ENCODE data around the gene TMED7.
A peak's percentile ranks its signal among the peaks of the same experiment; 100 is the strongest.

TMED7 gene

DNA sequence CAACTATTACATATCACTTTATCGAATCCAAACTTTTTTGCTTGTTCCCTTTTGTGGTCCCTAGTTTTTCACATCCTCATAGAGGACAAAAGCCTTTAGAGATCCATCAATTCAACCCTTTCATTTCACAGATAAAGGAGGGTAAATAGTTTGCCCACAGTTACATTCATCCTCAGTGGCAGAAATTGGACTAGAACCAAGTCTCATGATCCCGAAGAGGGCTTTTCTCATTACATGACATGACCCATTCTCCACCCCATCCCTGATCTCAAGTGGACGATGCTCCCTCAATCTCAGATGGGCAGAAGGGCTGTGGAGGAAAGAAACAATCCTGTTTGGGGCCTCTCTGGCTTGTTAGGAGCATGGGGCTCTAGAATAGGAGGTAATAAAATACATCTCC, 46.6 kb downstream of the TMED7 start:
- DNase-seq: peak; percentile 20

DNA sequence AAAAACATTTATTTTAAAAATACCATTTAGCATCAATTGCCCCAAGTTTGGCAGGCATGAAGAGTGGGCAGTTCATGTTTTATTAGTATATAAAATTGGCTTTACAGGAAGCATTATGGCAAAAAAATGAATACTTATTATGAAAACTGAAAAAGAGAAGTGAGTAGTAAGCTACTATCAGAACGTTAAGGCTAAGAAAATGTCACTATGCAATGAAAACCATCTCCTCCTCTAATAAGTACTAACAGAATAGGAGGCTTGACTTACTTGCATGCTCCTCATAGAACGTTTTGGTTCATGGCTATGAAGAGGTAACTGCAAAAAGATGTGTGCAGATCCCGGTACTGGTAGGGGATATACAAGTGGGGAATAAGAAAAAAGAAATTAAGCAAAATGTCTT, 47.2 kb downstream of the TMED7 start:
- no peak for DNase-seq

DNA sequence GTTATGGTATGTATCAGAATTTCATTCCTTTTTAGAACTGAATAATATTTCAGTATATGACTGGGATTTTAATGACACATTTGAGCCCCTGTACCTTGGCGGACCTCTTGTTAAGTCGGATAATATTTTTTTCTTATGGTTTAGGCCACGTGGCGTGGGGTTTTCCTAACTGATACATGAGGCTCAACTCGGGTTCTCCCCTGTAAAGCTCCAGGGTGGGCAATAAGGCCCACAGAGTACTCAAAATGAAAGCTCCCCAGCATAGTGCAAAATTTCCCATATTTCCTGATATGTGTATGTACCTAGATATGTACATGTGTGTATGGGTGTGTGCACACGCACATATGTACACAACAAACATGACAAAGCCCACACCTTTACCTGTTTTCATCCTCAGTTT, 48.1 kb downstream of the TMED7 start:
- DNase-seq: no peak

DNA sequence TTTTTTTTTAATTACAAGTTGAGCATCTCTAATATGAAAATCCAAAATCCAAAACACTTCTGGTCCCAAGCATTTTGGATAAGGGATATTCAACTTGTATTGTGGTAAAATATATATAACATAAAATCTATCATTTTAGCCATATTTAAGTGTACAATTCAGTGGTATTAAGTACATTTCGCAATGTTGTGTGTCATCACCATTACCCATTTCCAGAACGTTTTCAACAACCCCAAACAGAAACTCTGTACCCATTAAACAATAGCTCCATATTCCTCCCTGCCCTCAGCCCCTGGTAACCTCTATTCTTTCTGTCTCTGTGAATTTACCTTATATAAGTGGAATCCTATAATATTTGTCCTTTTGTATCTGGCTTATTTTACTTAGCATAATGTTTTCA, 48.5 kb downstream of the TMED7 start:
- DNase-seq: no peak

DNA sequence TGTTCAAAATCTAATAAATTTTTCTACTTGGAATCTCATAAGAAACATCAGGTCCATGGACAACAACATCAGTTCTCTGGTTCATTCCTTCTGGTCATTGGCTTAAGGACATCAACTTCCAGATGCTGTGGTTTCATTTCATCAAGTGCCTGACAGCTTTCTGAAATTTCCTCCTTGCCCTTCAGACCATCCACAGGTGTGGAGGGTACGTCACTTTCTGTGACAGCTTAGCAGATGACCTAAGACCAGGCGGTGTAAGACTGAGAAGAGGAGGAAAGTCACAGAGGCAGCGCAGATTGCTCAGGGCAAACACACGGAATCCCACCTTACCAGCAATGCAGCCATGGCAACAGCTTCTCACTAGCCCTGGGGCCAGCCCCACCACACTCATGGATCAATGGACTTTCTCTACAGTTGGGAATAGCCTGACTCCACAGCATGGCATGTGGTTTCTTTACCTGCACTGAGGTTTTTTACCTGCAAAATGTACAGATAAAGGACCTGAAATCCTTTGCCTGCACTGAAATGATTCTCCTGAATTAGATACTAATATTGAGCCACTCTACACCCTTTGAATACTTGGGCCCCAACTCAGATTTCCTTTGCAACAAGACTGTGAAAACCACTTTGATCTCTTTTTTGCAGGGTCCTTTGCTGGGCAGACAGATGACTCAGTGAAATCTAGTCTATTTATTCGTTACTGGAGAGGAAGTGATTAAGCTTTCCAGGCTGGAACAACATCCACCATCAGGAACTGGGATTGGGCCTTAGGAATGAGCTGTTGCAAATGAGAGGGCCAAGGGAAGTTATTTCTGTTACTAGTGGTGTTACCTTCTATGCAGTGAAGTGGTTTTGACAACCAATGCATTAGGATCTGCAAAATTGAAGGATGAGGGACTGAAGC, 50.4 kb downstream of the TMED7 start:
- DNase-seq: no peak

DNA sequence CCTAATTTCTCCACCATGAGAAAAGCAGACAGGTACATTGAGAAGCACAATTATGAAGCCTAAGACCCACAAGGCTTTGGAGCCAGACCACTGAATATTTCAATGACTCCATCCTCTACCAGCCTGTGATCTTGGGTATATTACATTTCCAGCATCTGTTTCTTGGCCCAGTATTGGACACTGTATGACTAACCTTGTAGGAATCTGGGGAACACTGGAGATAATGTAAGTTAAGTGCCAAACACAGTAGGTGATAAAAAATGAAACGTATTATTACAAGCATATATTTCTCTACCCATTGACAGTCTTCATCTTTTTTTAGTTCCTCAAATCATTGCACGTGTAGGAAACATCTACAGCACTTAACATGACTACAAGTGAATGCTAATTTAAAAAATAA, 52.7 kb downstream of the TMED7 start:
- peak; percentile 41 for DNase-seq

DNA sequence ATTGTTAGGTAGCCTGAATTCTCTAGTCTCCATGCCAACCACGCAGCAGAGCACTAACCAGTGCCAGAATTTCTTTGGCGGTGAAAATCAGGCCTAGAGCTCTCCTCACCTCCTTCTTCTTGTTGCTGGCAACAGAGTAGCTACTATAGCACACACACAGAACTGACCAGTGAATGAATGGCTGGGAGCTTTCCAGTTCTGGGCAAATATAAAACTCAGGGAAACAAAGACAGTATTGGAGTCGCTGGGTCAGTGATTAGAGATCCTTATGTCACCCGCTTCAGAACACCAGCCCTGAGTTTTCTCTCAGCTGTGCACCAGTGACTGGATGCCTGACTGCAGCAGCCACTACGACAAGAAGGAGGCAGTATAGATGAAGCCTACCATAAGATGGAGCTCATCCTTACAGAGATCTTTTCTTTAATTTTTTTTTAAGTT, 54.4 kb downstream of the TMED7 start:
- no peak for DNase-seq

DNA sequence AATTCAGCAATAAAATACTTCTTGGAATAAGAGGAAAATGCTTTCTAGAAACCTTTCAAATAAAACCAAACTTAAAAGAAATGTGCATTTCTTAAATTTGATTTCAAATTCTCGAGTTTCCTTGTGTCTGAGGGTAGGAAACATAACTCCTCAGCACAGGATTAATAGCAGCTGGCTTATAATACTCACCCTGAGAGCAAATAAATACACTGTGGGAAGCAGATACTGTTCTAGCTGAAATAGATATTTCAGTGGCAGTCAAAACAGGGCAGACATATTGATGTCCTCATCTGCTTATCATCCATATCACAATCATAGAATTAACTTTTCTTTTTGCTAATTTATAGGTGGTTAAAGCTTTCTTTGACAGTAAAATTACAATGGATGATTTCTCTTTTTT, 57.2 kb downstream of the TMED7 start:
- no peak for DNase-seq

DNA sequence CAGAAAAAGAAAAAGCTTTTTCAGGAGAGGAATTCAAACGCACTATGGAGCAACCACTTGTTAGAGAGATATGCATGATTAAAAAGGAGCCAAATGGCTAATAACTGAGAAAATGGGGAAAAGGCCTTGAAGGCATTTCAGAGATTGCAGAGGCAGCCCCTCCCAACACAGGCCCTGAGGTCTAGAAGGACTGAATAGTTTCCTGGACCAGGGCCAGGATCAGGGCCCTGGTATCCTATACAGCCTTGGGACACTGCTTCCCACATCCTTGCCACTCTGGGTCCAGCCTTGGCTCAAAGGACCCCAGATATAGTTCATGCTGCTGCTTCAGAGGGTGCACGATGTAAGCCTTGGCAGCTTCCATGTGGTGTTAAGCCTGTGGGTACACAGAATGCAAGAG, 60.6 kb downstream of the TMED7 start:
- DNase-seq: peak; percentile 17

Data from NCI-H69 (cell line).